ENCODE measurements around the gene TXNL1. TPM values are rescaled to one million over a fixed set of nuclear protein-coding genes. Genes with fewer than 3 reads are reported as not detected.

Gene TXNL1
- total RNA-seq, 1 experiment from 2014 or later: 72.8 TPM

DNA sequence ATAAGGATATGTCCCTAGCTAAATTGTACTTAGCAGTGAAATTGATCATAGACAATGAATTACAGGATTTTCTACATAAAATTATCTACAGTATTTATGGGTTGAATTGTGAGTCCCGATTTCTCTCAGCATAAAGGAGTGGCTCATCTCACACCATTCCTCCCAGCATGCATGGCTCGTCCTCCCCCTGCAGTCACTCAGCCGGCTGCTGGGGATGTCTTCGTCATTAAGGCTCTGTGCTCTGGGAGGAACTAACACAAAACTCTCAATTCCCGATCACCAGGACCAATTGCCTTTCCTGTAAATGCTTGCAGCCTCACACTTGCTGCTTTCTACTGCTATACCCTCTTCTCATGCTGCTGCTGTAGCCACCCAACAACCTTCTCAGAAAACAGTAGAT lies 75.9 kb downstream of the TXNL1 start:
- no peak overlapping the region for H3K27ac Mint-ChIP-seq
- TF ChIP-seq, protein P1, sequence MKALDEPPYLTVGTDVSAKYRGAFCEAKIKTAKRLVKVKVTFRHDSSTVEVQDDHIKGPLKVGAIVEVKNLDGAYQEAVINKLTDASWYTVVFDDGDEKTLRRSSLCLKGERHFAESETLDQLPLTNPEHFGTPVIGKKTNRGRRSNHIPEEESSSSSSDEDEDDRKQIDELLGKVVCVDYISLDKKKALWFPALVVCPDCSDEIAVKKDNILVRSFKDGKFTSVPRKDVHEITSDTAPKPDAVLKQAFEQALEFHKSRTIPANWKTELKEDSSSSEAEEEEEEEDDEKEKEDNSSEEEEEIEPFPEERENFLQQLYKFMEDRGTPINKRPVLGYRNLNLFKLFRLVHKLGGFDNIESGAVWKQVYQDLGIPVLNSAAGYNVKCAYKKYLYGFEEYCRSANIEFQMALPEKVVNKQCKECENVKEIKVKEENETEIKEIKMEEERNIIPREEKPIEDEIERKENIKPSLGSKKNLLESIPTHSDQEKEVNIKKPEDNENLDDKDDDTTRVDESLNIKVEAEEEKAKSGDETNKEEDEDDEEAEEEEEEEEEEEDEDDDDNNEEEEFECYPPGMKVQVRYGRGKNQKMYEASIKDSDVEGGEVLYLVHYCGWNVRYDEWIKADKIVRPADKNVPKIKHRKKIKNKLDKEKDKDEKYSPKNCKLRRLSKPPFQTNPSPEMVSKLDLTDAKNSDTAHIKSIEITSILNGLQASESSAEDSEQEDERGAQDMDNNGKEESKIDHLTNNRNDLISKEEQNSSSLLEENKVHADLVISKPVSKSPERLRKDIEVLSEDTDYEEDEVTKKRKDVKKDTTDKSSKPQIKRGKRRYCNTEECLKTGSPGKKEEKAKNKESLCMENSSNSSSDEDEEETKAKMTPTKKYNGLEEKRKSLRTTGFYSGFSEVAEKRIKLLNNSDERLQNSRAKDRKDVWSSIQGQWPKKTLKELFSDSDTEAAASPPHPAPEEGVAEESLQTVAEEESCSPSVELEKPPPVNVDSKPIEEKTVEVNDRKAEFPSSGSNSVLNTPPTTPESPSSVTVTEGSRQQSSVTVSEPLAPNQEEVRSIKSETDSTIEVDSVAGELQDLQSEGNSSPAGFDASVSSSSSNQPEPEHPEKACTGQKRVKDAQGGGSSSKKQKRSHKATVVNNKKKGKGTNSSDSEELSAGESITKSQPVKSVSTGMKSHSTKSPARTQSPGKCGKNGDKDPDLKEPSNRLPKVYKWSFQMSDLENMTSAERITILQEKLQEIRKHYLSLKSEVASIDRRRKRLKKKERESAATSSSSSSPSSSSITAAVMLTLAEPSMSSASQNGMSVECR (CRISPR knock-in tag; IDR thresholded peaks at IDR 0.05; ENCODE audit: borderline replicate concordance): no peak
- TF ChIP-seq ETV6 (CRISPR knock-in tag; IDR thresholded peaks at IDR 0.05) (no peak), ZNF138 (CRISPR knock-in tag; conservative IDR thresholded peaks at IDR 0.05) (no peak), ZNF317 (CRISPR knock-in tag; IDR thresholded peaks at IDR 0.05; ENCODE audit: borderline replicate concordance, low read depth) (no peak), EMX1 (CRISPR knock-in tag; IDR thresholded peaks at IDR 0.05) (no peak), OVOL2 (CRISPR knock-in tag; IDR thresholded peaks at IDR 0.05; ENCODE audit: borderline replicate concordance) (no peak), ATF1 (CRISPR knock-in tag; IDR thresholded peaks at IDR 0.05) (no peak)
- TF ChIP-seq, protein P2, sequence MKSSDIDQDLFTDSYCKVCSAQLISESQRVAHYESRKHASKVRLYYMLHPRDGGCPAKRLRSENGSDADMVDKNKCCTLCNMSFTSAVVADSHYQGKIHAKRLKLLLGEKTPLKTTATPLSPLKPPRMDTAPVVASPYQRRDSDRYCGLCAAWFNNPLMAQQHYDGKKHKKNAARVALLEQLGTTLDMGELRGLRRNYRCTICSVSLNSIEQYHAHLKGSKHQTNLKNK (CRISPR knock-in tag; IDR thresholded peaks at IDR 0.05): no peak
- TF ChIP-seq, protein P3, sequence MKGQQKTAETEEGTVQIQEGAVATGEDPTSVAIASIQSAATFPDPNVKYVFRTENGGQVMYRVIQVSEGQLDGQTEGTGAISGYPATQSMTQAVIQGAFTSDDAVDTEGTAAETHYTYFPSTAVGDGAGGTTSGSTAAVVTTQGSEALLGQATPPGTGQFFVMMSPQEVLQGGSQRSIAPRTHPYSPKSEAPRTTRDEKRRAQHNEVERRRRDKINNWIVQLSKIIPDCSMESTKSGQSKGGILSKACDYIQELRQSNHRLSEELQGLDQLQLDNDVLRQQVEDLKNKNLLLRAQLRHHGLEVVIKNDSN (CRISPR knock-in tag; IDR thresholded peaks at IDR 0.05): no peak
- peaks cover 3% of the 10 kb centered on the region; the same call in 1 of the 2 replicates for H3K27me3 Mint-ChIP-seq (ENCODE audit: low read depth)
- H3K36me3 Mint-ChIP-seq: no peaks in the 10 kb centered on the region
- DNase-seq (ENCODE audit: low spot score) (no peak), ATAC-seq (no peak)
- ChIA-PET CTCF (interaction anchor here (0.7 kb wide), 2 partner anchors 248 to 566 kb away, joined by 3 to 5 read pairs; no protein-coding TSS in a partner anchor), POLR2A (interaction anchor here (0.6 kb wide), 1 partner anchor 1006 kb away, joined by 4 read pairs; no protein-coding TSS in a partner anchor)
- H3K4me3 Mint-ChIP-seq: no peak overlapping the region
- peaks cover 4% of the 10 kb centered on the region; the same call in 1 of the 2 replicates for H3K9me3 Mint-ChIP-seq
- peaks cover 31% of the 10 kb centered on the region for H3K4me1 Mint-ChIP-seq

DNA sequence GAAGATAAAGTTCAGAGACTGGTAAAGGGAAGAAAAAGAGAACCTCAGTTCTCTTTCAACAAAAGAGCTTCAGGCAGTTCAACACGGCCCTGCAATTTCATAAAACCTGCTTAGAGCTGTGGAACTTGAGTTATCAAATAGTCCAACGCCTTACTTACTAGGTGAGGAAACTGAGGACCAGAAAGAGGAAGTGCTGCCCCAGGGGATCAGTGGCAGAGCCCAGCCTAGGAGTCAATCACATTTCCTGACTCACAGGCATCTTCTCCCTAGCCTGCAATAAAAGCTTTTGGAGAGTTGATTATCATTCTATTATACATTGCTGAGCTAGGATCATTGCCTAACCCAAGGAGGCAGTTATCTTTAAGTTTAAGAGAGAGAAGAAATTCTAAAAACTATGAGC lies 77.4 kb downstream of the TXNL1 start:
- no peak for TF ChIP-seq HMGA2 (CRISPR knock-in tag; IDR thresholded peaks at IDR 0.05)
- TF ChIP-seq TEAD1 (CRISPR knock-in tag; IDR thresholded peaks at IDR 0.05): no peak
- TF ChIP-seq, protein P4, sequence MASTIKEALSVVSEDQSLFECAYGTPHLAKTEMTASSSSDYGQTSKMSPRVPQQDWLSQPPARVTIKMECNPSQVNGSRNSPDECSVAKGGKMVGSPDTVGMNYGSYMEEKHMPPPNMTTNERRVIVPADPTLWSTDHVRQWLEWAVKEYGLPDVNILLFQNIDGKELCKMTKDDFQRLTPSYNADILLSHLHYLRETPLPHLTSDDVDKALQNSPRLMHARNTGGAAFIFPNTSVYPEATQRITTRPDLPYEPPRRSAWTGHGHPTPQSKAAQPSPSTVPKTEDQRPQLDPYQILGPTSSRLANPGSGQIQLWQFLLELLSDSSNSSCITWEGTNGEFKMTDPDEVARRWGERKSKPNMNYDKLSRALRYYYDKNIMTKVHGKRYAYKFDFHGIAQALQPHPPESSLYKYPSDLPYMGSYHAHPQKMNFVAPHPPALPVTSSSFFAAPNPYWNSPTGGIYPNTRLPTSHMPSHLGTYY (CRISPR knock-in tag; IDR thresholded peaks at IDR 0.05): no peak
- no peak for TF ChIP-seq SMAD4 (CRISPR knock-in tag; IDR thresholded peaks at IDR 0.05)
- no peak for TF ChIP-seq PRRX2 (CRISPR knock-in tag; IDR thresholded peaks at IDR 0.05)
- TF ChIP-seq ZNF232 (CRISPR knock-in tag; IDR thresholded peaks at IDR 0.05): no peak
- TF ChIP-seq MYBL2 (CRISPR knock-in tag; IDR thresholded peaks at IDR 0.05): no peak
- no peak for TF ChIP-seq ATF1 (CRISPR knock-in tag; IDR thresholded peaks at IDR 0.05)
- TF ChIP-seq ZNF396 (CRISPR knock-in tag; IDR thresholded peaks at IDR 0.05; ENCODE audit: borderline replicate concordance): no peak
- TF ChIP-seq, protein P5, sequence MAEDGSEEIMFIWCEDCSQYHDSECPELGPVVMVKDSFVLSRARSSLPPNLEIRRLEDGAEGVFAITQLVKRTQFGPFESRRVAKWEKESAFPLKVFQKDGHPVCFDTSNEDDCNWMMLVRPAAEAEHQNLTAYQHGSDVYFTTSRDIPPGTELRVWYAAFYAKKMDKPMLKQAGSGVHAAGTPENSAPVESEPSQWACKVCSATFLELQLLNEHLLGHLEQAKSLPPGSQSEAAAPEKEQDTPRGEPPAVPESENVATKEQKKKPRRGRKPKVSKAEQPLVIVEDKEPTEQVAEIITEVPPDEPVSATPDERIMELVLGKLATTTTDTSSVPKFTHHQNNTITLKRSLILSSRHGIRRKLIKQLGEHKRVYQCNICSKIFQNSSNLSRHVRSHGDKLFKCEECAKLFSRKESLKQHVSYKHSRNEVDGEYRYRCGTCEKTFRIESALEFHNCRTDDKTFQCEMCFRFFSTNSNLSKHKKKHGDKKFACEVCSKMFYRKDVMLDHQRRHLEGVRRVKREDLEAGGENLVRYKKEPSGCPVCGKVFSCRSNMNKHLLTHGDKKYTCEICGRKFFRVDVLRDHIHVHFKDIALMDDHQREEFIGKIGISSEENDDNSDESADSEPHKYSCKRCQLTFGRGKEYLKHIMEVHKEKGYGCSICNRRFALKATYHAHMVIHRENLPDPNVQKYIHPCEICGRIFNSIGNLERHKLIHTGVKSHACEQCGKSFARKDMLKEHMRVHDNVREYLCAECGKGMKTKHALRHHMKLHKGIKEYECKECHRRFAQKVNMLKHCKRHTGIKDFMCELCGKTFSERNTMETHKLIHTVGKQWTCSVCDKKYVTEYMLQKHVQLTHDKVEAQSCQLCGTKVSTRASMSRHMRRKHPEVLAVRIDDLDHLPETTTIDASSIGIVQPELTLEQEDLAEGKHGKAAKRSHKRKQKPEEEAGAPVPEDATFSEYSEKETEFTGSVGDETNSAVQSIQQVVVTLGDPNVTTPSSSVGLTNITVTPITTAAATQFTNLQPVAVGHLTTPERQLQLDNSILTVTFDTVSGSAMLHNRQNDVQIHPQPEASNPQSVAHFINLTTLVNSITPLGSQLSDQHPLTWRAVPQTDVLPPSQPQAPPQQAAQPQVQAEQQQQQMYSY (CRISPR knock-in tag; IDR thresholded peaks at IDR 0.05): no peak
- TF ChIP-seq ZBTB21 (CRISPR knock-in tag; IDR thresholded peaks at IDR 0.05; ENCODE audit: borderline replicate concordance): no peak

More for the DNA sequence above, 77.4 kb downstream of the TXNL1 start:
- Mint-ChIP-seq H3K27me3 (ENCODE audit: low read depth) (peaks cover 3% of the 10 kb centered on the region; the same call in 1 of the 2 replicates), H3K4me1 (peaks cover 31% of the 10 kb centered on the region), H3K4me3 (no peak overlapping the region), H3K36me3 (no peaks in the 10 kb centered on the region), H3K9me3 (peaks cover 4% of the 10 kb centered on the region; the same call in 1 of the 2 replicates), H3K27ac (no peak overlapping the region)
- DNase-seq (ENCODE audit: low spot score) (no peak), ATAC-seq (no peak)
- CTCF ChIA-PET: no interaction called here
- POLR2A ChIA-PET: no interaction called here

Measured in WTC11 (cell line).